ENCODE results near the gene KHDC1. TPM values are rescaled to one million over a fixed set of nuclear protein-coding genes. Genes with fewer than 3 reads are reported as not detected.
"Not testable (repeated sequence)": the region's sequence is repeated elsewhere in the genome, so short reads cannot be mapped to it uniquely, and the experiment has no call there.

KHDC1 gene, protein sequence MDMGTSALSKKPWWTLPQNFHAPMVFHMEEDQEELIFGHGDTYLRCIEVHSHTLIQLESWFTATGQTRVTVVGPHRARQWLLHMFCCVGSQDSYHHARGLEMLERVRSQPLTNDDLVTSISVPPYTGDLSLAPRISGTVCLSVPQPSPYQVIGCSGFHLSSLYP
- total RNA-seq = 1 to 10 TPM in 3 of 4 donors, not detected in 1; 1.3 to 2.5 (median 1.8) TPM

DNA sequence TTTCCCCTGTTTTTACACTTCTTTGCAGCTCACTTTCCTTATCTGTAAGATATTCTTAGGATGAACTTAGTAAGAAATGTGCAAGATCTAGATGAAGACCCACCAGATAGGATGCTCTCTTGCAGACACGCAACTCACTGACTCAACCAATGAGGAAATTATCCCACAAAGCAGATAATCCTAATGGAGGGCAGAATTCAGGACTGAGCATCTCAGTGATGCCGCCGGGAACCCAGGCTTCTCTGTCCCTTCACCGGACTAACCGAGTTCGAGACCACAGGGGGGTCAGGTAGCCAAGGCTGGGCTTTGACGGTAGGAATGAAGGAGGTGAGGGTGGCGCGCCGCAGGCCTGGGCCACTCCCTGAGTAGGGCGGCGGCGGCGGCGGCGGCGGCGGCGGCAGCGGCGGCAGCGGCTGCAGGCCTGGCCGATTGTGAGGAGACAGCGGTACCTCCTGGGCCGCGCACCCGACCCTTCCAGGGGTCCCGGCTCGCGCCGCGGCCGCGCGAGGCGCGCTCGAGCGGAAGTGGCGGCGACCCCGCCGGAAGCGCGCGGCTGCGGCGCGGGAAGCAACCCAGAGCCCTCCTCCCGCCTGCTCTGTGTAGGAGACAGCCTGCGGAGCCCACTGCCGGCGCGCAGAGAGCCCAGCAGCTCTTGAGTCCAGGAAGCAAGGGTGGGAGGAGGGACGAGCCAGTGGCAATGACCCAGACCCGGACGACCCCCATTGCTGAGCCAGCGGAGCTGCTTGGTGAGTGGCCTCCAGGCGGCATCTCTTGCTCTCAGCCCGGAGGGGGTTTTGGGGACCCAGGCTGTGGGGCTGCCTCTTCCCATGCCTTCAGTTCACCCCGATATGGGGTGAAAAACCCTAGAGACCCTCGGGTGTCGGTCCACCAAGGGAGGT is at the start of gene KHDC1:
Gene KHDC1 (minus strand): TSS at position 526 of the 899 bp plus-strand sequence. CDS start 20,679 bp downstream, outside the sequence.
- Histone ChIP-seq H3K27ac (replicated peaks in 1 of 4) (peak within 1 kb of the TSS; percentile 60 to 80 (median 64)), H3K9me3 (no peaks in the 10 kb centered on the region), H3K4me1 (peaks cover 0 to 24% (median 16%) of the 10 kb centered on the region in 4 donors), H3K27me3 (no peaks in the 10 kb centered on the region), H3K36me3 (no peaks in the 10 kb centered on the region), H3K4me3 (peak within 1 kb of the TSS; percentile 66 to 78 (median 74))
- 2% methylated on average over 23 of the region's 63 CpGs for WGBS
- DNase-seq (ENCODE audit: extremely low spot score) = no peak
- TF ChIP-seq, protein P1, sequence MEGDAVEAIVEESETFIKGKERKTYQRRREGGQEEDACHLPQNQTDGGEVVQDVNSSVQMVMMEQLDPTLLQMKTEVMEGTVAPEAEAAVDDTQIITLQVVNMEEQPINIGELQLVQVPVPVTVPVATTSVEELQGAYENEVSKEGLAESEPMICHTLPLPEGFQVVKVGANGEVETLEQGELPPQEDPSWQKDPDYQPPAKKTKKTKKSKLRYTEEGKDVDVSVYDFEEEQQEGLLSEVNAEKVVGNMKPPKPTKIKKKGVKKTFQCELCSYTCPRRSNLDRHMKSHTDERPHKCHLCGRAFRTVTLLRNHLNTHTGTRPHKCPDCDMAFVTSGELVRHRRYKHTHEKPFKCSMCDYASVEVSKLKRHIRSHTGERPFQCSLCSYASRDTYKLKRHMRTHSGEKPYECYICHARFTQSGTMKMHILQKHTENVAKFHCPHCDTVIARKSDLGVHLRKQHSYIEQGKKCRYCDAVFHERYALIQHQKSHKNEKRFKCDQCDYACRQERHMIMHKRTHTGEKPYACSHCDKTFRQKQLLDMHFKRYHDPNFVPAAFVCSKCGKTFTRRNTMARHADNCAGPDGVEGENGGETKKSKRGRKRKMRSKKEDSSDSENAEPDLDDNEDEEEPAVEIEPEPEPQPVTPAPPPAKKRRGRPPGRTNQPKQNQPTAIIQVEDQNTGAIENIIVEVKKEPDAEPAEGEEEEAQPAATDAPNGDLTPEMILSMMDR (IDR thresholded peaks at IDR 0.05) = no peak
- TF ChIP-seq POLR2A (IDR thresholded peaks at IDR 0.05; ENCODE audit: low read depth) (no peak), POLR2AphosphoS5 (IDR thresholded peaks at IDR 0.05) (no peak), EP300 (IDR thresholded peaks at IDR 0.05) (no peak)
- intact Hi-C loops (cut with DNase I) = no loop called here

DNA sequence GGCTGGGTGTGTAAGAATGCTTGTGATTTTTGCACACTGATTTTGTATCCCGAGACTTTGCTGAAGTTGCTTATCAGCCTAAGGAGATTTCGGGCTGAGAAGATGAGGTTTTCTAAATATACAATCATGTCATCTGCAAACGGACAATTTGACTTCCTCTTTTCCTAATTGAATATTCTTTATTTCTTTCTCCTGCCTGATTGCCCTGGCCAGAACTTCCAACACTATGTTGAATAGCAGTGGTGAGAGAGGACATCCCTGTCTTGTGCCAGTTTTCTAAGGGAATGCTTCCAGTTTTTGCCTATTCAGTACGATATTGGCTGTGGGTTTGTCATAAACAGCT is 47.5 kb upstream of the KHDC1 start:
- WGBS = 10% methylated on average over 4 of the region's 4 CpGs
- intact Hi-C loops (cut with DNase I) = not testable (repeated sequence)

DNA sequence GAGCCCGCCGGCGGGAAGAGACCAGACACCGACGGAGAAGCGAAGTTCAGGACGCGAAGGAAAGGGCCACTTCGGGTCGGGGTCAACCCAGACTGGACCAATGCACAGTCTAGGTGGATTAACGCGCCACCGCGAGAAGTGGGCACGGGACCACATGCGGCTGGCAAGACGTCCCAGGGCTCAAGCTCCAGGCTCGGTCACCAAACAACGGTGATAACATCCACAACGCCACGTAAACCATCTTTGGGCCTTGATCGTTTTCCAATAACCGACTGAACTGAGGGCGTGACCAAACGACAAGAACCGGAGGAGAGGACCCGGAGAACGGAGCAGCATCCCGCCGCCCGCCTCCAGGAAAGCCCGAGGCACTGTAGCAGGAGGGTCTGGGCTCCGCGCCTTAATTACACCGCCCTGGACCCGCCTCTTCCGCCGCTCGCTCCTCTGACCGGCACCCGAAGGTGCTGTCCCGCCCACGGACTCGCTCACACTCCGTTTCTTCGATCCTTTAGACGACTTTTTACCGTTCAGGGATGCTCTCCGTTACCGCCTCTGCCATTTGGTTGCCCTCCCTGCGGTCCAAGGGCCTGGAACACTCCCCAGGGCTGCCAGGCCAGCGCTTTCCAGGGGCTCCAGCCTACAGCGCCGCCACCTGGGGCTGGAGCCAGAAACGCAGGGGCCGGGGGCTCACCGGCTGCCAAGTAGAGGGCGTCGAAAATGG is 46.9 kb upstream of the KHDC1 start:
- TF ChIP-seq POLR2AphosphoS5 (IDR thresholded peaks at IDR 0.05) = peak in 1 of 2 donors; percentile 73
- TF ChIP-seq, protein P1 (IDR thresholded peaks at IDR 0.05) = peak; percentile 36 to 43 (median 42)
- TF ChIP-seq POLR2A (IDR thresholded peaks at IDR 0.05; ENCODE audit: low read depth) = no peak
- DNase-seq (ENCODE audit: extremely low spot score) = no peak
- H3K9me3 ChIP-seq = no peaks in the 10 kb centered on the region
- H3K4me3 ChIP-seq = peak overlapping the region; percentile 63 to 69 (median 66)
- peaks cover 0 to 7% (median 2%) of the 10 kb centered on the region in 4 donors for H3K27me3 ChIP-seq
- H3K36me3 ChIP-seq = no peaks in the 10 kb centered on the region
- peak overlapping the region; percentile 62 to 72 (median 63) for H3K27ac ChIP-seq (replicated peaks in 1 of 4)
- intact Hi-C loops (cut with DNase I) = no loop called here
- 3% methylated on average over 36 of the region's 59 CpGs for WGBS
- H3K4me1 ChIP-seq = peaks cover 8 to 32% (median 26%) of the 10 kb centered on the region in 4 donors

More for the DNA sequence above, 47.5 kb upstream of the KHDC1 start:
- H3K36me3 ChIP-seq; H3K9me3 ChIP-seq; DNase-seq (ENCODE audit: extremely low spot score): not testable (repeated sequence)
- Histone ChIP-seq H3K27ac (replicated peaks in 1 of 4) (peak overlapping the region; percentile 62 to 72 (median 63)), H3K4me1 (peaks cover 8 to 36% (median 30%) of the 10 kb centered on the region in 4 donors), H3K4me3 (peak overlapping the region; percentile 63 to 69 (median 66)), H3K27me3 (peaks cover 0 to 12% (median 4%) of the 10 kb centered on the region in 4 donors)

DNA sequence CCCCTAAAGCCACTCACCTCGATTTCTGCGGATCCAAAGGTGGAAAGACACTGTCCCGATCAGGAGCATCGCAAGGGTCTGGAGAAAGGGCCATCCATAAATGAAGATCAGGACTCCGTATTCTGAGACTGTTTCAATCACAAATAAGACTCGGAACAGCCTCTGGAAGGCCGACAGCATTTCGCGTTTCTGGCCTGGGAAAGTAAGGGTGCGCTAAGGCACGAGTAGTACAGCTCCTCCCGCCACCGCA is 46.5 kb upstream of the KHDC1 start:
- intact Hi-C loops (cut with DNase I) = no loop called here
- 0% methylated on average over 8 of the region's 13 CpGs for WGBS
- Histone ChIP-seq H3K4me3 (peak overlapping the region; percentile 63 to 69 (median 66)), H3K4me1 (peaks cover 8 to 27% (median 21%) of the 10 kb centered on the region in 4 donors), H3K27ac (replicated peaks in 1 of 4) (peak overlapping the region; percentile 62 to 72 (median 63)), H3K9me3 (no peaks in the 10 kb centered on the region), H3K36me3 (no peaks in the 10 kb centered on the region), H3K27me3 (peaks cover 0 to 2% (median 0%) of the 10 kb centered on the region in 4 donors)
- DNase-seq (ENCODE audit: extremely low spot score) = no peak
- no peak for TF ChIP-seq POLR2AphosphoS5 (IDR thresholded peaks at IDR 0.05)
- no peak for TF ChIP-seq POLR2A (IDR thresholded peaks at IDR 0.05; ENCODE audit: low read depth)
- TF ChIP-seq, protein P1 (IDR thresholded peaks at IDR 0.05) = no peak
- no peak for TF ChIP-seq EP300 (IDR thresholded peaks at IDR 0.05)
